ENCODE measurements around the gene CTDNEP1.
"Not testable (repeated sequence)": the region's sequence is repeated elsewhere in the genome, so short reads cannot be mapped to it uniquely, and the experiment has no call there.

The CTDNEP1 gene

DNA sequence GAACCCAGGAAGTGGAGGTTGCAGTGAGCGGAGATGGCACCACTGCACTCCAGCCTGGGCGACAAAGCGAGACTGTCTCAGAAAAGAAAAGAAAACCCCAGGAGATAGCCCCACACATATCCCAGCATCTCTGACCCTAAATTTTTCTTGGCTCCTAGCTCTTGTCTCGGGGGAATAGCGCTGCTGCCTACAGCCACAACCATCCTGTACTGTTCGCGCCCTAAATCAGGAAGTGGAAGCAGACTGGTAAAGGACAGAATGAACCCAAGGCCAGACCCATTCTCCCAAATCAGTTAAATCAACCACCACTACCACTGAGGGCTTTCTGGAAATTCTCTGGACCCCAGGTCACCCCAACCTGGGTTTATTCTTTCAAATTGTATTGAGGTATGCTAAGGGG, 1.7 kb downstream of the CTDNEP1 start:
- no peaks in the 10 kb centered on the region for H3K27me3 ChIP-seq
- TF ChIP-seq Cebpa-rat (IDR thresholded peaks at IDR 0.05): no peak
- no peaks in the 10 kb centered on the region for H3K9me3 ChIP-seq
- H3K4me1 ChIP-seq: peaks cover 35% of the 10 kb centered on the region
- peak overlapping the region; percentile 99 for H3K4me2 ChIP-seq
- peak overlapping the region; percentile 90 for H3K27ac ChIP-seq
- H3K9ac ChIP-seq: peak overlapping the region; percentile 94
- H3K4me3 ChIP-seq: peak overlapping the region; percentile 81
- H4K20me1 ChIP-seq: peaks cover 53% of the 10 kb centered on the region
- peaks cover 41% of the 10 kb centered on the region for H3K36me3 ChIP-seq

DNA sequence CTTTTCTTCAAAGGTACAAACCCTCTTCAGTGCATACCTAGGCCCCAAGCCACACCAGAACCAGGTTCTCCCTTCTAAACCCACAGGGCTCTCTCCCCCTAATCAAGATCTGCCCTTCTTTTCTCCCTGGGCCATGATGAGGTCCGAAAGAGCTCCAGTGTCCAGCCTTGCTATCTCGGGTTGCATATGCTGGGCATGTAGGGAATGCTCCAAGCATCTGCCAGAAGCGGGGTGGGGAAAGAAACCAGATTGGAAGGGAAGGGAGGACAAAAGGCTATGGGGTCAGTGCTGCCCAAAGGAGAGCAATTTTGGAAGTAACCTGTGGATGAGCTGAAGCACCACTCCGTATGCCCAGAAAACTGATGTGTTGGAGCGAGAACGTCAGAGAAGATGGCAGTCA, 2.3 kb downstream of the CTDNEP1 start:
- Histone ChIP-seq H3K4me3 (peak overlapping the region; percentile 81), H3K27ac (peak overlapping the region; percentile 90), H4K20me1 (peaks cover 53% of the 10 kb centered on the region), H3K36me3 (peaks cover 41% of the 10 kb centered on the region), H3K4me2 (peak overlapping the region; percentile 99), H3K9ac (peak overlapping the region; percentile 94), H3K4me1 (peaks cover 35% of the 10 kb centered on the region), H3K9me3 (no peaks in the 10 kb centered on the region), H3K27me3 (no peaks in the 10 kb centered on the region)
- no peak for TF ChIP-seq Cebpa-rat (IDR thresholded peaks at IDR 0.05)

DNA sequence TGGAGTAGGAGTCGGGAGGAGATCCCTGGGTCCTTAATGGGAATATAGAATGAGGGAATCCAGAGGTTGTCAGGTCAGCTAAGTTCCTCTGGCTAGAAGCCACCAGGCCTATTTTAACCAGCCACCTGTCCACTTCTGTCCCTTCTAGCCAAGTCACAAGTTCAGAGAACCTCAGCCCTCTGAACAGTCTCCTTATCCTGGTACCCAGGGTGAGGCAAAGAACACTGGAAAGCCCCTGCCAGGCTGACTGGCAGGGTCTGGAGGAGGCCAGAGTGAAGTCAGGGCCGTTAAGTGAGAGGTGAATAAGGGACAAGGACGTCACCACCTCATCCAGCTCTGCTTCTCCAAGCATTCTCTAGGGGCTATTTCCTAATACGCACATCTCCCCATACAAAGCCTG, 2.7 kb downstream of the CTDNEP1 start:
- peak overlapping the region; percentile 99 for H3K4me2 ChIP-seq
- H3K4me1 ChIP-seq: peaks cover 35% of the 10 kb centered on the region
- H3K27ac ChIP-seq: peak overlapping the region; percentile 90; the same call in 1 of the 2 replicates
- no peaks in the 10 kb centered on the region for H3K27me3 ChIP-seq
- H3K9me3 ChIP-seq: no peaks in the 10 kb centered on the region
- H3K36me3 ChIP-seq: peaks cover 41% of the 10 kb centered on the region
- TF ChIP-seq Cebpa-rat (IDR thresholded peaks at IDR 0.05): no peak
- peak overlapping the region; percentile 94 for H3K9ac ChIP-seq
- peaks cover 53% of the 10 kb centered on the region for H4K20me1 ChIP-seq
- no peak overlapping the region for H3K4me3 ChIP-seq

DNA sequence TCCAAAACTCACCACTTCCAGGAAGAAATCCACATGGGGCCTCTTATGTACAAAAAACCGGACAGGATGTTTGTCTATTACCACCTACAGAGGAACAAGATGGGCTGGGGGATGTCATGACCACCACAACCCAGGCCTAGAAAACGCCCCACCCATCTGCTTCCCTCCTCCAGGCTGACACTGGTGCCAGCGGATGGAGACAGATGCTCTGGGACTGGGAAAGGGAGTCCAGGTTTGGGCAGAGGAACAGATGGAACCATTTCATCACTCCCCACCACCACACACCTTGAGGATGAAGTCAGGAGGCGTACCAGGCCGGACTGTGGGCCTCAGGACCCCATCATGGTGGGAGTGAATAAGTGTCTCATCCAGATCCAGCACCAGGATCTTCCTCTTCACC, 4.8 kb downstream of the CTDNEP1 start:
- Histone ChIP-seq H3K4me3 (no peak overlapping the region), H3K4me2 (no peak overlapping the region), H4K20me1 (peaks cover 53% of the 10 kb centered on the region), H3K27ac (no peak overlapping the region), H3K9me3 (no peaks in the 10 kb centered on the region), H3K9ac (peak overlapping the region; percentile 16; the same call in 1 of the 2 replicates), H3K36me3 (peaks cover 44% of the 10 kb centered on the region), H3K27me3 (no peaks in the 10 kb centered on the region), H3K4me1 (peaks cover 30% of the 10 kb centered on the region)
- TF ChIP-seq Cebpa-rat (IDR thresholded peaks at IDR 0.05): no peak

DNA sequence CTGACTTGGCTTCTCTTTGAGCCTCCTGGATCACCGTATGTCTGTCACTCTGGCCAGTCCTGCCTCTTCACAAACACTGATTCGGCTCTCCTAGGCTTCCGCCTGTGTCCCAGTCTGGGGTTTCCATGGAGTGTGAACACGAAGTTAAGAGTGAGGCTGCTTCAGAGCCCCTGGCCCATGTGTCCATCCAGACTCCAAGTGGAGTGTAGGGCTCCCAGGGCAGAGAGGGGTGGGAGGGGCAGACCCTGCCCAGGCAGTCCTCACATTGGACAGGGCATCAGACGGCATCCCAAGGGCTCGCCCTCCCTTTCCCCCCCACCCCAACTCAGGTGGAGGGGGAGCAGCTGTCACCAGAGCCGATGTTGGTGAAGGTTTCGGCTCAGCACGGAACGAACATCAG, 7.7 kb downstream of the CTDNEP1 start:
- not testable (repeated sequence) for H3K27me3 ChIP-seq, H3K9ac ChIP-seq, H3K27ac ChIP-seq, H3K4me2 ChIP-seq, H3K9me3 ChIP-seq, H3K4me3 ChIP-seq
- Histone ChIP-seq H3K4me1 (peaks cover 32% of the 10 kb centered on the region), H4K20me1 (peaks cover 37% of the 10 kb centered on the region), H3K36me3 (peaks cover 55% of the 10 kb centered on the region)

DNA sequence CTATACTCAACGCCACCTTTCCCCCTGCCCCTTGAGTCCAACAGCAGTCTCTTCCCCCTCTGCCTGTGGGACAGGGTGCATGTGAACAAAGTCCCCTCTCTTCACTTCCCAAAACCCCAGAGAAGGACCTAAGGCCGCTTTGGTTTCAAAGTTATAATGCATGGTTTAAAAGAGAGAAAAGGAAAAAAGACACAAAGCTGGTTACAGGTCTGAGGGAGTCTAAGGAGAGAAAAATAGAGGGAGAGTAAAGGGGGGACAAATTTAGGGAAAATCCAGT, 8.1 kb downstream of the CTDNEP1 start:
- H3K4me3 ChIP-seq: peak overlapping the region; percentile 92
- TF ChIP-seq Cebpa-rat (IDR thresholded peaks at IDR 0.05): no peak
- no peaks in the 10 kb centered on the region for H3K9me3 ChIP-seq
- H3K4me1 ChIP-seq: peaks cover 28% of the 10 kb centered on the region
- peak overlapping the region; percentile 92 for H3K9ac ChIP-seq
- peaks cover 32% of the 10 kb centered on the region for H4K20me1 ChIP-seq
- peaks cover 53% of the 10 kb centered on the region for H3K36me3 ChIP-seq
- H3K27me3 ChIP-seq: no peaks in the 10 kb centered on the region
- peak overlapping the region; percentile 82 for H3K4me2 ChIP-seq
- 0 out of 2 replicates have a peak overlapping the region, but pooled peaks have one; percentile 84 for H3K27ac ChIP-seq

DNA sequence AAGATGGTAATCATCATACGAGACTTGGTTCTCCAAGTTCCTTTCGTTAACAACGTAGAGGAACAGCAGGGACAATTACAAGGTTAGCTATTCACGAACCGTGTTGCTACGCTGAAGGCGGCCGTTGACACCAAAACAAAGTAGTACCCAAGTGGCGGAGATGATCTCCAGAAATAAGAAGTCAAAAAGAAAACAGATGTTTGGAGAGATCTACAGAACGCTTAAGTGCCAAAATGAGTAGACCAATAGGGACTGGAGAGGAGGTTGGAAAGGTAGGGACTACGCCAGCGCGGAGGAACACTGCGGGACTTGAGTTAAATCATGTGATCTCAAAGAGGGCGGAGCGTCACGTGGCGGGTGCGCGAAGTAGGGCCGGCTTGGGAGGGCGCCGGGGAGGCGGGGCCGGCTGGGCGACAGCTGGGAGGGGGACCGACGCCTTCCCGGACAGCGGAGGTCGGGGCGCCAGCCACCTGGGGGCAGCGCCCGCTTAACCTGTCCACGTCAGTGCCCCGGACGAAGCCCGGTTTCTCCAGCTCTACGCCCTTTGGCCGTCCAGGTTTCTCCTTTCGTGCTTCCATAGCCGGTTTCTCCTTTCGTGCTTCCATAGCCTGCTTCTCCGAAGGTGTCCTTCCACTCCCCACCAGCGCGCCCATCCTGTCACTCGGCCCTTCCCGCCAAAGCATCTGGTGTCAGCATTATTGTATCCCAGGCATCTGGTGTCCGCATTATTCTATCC, 8.6 kb downstream of the CTDNEP1 start:
- H3K4me2 ChIP-seq: peak overlapping the region; percentile 82
- H3K27me3 ChIP-seq: no peaks in the 10 kb centered on the region
- H3K4me1 ChIP-seq: peaks cover 25% of the 10 kb centered on the region
- TF ChIP-seq Cebpa-rat (IDR thresholded peaks at IDR 0.05): no peak
- no peaks in the 10 kb centered on the region for H3K9me3 ChIP-seq
- peak overlapping the region; percentile 92 for H3K4me3 ChIP-seq
- peaks cover 27% of the 10 kb centered on the region for H4K20me1 ChIP-seq
- peaks cover 53% of the 10 kb centered on the region for H3K36me3 ChIP-seq
- peak overlapping the region; percentile 92 for H3K9ac ChIP-seq
- H3K27ac ChIP-seq: peak overlapping the region; percentile 84

DNA sequence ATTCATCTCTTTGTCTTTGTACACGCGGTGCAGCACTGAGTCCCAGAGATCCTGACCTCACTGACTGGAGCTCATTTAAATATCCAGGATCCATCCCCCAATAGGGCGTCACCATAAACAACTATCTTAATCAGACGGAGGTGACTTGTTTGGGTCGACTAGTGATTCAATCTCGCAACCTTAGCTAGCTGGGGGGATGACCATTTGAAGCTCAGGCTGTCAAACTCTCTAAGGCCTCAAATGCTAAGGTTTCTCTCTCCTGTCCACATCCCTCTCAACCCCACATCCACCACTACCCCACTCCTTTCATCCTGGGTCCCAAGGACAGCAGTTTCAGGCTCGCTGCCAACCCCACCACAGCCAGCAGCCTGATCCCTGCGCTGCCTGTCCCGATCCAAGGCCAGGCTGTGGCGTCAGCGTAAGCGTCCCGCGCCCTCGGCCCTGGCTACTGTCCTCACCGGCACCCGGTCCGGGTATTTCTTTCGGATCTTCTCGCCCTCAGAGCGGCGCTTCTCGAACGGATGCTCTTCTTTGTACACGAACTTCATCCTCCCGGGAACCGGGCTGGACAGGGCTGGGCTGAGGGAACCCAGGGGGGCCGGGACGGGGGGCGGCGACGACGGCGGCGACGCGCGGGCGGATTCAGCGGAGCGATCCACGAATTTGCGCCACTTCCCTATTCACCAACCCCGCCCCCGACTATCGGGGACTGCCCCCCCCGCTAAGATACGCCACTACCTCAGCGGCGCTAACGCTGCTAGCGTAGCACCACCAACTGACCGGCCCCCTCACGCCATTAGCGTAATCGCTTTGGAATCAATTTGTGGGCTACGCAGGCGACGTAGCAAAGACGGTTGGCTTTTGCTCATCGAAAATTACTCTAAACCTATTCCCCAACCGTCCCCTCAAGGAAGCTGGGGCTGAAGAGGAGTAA, 9.5 kb downstream of the CTDNEP1 start, which contains the start of gene GABARAP:
Gene GABARAP (minus strand): TSS at position 667 of the 934 bp plus-strand sequence. CDS start 119 bp downstream, at position 548.
- peaks cover 31% of the 10 kb centered on the region for H3K4me1 ChIP-seq
- H3K27ac ChIP-seq: peak within 1 kb of the TSS; percentile 84
- H3K4me3 ChIP-seq: peak within 1 kb of the TSS; percentile 92
- TF ChIP-seq Cebpa-rat (IDR thresholded peaks at IDR 0.05): no peak
- peaks cover 52% of the 10 kb centered on the region for H3K36me3 ChIP-seq
- H3K4me2 ChIP-seq: peak within 1 kb of the TSS; percentile 82
- no peaks in the 10 kb centered on the region for H3K27me3 ChIP-seq
- no peaks in the 10 kb centered on the region for H3K9me3 ChIP-seq
- H4K20me1 ChIP-seq: peaks cover 25% of the 10 kb centered on the region
- H3K9ac ChIP-seq: peak within 1 kb of the TSS; percentile 92

DNA sequence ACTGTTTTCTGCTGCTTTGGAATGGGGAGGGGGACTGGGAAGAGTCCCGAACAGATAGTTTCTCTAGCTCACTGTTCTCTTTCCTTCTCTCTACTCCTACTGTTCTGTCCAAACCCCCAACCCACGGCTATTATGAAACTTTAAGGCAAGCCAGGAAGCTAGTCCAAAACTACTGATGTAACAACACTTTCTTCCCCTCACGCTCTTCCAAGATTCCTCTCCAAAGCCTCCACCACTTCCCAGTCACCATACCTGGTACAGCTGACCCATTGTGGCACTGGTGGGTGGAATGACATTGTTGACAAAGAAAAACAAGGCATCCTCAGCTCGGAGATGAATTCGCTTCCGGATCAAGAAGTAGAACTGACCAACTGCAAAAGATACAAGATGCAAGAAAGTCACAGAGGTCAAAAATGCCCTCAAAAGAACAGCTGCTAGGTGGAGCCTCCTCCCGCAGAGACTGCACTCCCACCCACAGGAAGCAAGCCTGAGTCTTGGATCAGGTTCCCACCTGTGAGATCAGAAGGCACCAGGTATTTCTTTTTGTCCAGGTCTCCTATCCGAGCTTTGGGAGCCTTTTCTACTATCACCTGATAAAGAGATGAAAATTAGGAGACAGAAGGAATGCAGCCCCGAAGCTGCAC, 10.3 kb downstream of the CTDNEP1 start:
- H4K20me1 ChIP-seq: peaks cover 25% of the 10 kb centered on the region
- peak overlapping the region; percentile 84 for H3K27ac ChIP-seq
- H3K4me3 ChIP-seq: peak overlapping the region; percentile 92
- no peaks in the 10 kb centered on the region for H3K27me3 ChIP-seq
- peaks cover 52% of the 10 kb centered on the region for H3K36me3 ChIP-seq
- peak overlapping the region; percentile 82 for H3K4me2 ChIP-seq
- no peak for TF ChIP-seq Cebpa-rat (IDR thresholded peaks at IDR 0.05)
- H3K9me3 ChIP-seq: no peaks in the 10 kb centered on the region
- peak overlapping the region; percentile 92 for H3K9ac ChIP-seq
- H3K4me1 ChIP-seq: peaks cover 39% of the 10 kb centered on the region
